Measurements from ENCODE around the gene ASB10.

ASB10 gene

DNA sequence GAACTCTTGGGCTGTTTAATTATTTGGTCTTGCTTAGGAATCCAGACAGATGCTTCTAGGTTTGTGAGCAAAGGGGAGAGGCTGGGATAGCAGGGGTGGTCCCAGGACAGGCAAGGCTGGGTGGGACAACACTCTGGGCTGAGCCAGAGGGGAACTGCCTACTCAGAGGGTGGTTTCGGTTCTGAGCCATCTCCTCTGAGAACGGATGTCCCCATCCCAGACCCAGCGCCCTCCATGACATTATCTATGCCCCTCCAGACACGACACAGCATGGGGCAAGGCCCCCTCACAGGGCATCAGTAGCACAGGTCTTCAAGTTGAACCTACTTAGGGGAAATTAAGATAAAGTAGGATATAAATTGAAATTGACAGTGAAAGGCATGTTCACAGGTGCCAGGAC, 7.1 kb downstream of the ASB10 start:
- DNase-seq (ENCODE audit: low read depth in 2 of 2) = no peak

DNA sequence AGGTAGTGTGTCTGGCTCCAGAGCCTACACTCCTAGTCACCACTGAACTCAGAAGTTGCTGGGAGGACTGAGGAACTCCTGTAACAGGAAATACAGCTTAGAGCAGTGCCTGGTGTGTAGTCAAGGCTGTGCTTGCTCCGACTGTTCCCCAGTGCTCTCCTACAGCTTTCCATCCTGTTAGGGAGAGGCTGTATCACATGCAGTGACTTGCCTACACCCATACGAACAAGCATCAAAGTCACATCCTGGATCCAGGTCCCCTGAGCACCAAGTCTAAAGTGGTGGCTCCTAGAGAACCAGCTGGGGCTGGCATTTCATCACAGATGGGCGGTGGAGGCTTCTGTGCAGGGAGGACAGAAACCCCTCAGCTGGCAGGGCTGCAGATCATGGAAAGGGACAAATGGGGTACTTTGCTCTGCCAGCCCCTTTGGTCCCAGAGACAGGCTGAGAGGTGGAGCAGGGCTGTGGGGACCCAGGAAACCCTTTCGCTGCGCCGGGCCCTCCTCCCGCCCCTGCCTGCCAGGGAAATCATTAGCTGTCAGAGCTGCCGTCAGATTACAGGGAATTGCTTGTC, 7.7 kb downstream of the ASB10 start:
- H3K4me3 ChIP-seq (replicated peaks in 1 of 2; ENCODE audit: low read depth in 2 of 2, low read length in 2 of 2) = no peak overlapping the region
- TF ChIP-seq, protein P1, sequence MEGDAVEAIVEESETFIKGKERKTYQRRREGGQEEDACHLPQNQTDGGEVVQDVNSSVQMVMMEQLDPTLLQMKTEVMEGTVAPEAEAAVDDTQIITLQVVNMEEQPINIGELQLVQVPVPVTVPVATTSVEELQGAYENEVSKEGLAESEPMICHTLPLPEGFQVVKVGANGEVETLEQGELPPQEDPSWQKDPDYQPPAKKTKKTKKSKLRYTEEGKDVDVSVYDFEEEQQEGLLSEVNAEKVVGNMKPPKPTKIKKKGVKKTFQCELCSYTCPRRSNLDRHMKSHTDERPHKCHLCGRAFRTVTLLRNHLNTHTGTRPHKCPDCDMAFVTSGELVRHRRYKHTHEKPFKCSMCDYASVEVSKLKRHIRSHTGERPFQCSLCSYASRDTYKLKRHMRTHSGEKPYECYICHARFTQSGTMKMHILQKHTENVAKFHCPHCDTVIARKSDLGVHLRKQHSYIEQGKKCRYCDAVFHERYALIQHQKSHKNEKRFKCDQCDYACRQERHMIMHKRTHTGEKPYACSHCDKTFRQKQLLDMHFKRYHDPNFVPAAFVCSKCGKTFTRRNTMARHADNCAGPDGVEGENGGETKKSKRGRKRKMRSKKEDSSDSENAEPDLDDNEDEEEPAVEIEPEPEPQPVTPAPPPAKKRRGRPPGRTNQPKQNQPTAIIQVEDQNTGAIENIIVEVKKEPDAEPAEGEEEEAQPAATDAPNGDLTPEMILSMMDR (IDR thresholded peaks at IDR 0.05; ENCODE audit: low read depth, low read length) = no peak
- no peak for DNase-seq (ENCODE audit: low read depth in 2 of 2)

More for the DNA sequence above, 7.1 kb downstream of the ASB10 start:
- TF ChIP-seq, protein P1 (IDR thresholded peaks at IDR 0.05; ENCODE audit: low read depth, low read length) = no peak
- H3K4me3 ChIP-seq (replicated peaks in 1 of 2; ENCODE audit: low read depth in 2 of 2, low read length in 2 of 2) = no peak overlapping the region

DNA sequence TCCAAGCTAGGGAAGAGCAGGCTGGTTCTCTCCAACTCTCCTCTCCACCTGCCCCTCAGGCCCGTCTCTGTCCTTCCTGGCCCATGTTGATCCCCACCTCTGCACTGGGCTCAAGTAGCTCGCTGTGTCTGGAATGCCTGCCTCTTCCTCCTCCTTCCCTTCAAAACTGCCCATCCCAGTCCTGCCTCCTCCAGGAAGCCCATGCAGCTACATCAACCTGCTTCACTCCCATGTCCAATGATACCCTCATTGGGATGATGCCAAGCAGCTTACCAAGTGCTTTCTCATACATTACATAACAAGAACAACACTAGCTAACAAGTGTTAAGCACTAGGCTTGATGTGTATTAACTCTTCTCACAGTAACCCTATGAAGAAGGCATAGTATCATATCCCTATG, 8.2 kb downstream of the ASB10 start:
- DNase-seq (ENCODE audit: low read depth in 2 of 2) = no peak
- no peak overlapping the region for H3K4me3 ChIP-seq (replicated peaks in 1 of 2; ENCODE audit: low read depth in 2 of 2, low read length in 2 of 2)
- TF ChIP-seq, protein P1 (IDR thresholded peaks at IDR 0.05; ENCODE audit: low read depth, low read length) = no peak

DNA sequence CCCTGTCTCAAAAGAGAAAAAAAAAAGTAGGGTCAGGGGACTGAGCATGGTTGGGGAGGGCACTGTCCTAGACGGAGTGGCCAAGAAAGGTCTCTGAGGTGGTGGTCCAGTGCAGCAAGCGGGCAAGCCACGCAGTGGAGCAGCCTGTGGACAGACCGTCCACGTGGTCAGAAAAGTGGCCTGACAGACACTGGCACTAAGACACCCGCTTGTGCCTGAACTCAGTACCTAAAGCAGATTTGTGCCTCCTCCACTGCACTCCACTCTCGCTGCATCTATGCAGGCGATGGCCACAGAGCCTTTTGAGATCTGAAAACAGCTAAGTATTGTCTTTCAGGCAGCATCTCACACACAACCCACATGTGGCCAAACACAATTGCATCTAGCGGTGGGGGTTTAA, 8.8 kb downstream of the ASB10 start:
- H3K4me3 ChIP-seq (replicated peaks in 1 of 2; ENCODE audit: low read depth in 2 of 2, low read length in 2 of 2) = no peak overlapping the region
- TF ChIP-seq, protein P1 (IDR thresholded peaks at IDR 0.05; ENCODE audit: low read depth, low read length) = no peak
- DNase-seq (ENCODE audit: low read depth in 2 of 2) = no peak

DNA sequence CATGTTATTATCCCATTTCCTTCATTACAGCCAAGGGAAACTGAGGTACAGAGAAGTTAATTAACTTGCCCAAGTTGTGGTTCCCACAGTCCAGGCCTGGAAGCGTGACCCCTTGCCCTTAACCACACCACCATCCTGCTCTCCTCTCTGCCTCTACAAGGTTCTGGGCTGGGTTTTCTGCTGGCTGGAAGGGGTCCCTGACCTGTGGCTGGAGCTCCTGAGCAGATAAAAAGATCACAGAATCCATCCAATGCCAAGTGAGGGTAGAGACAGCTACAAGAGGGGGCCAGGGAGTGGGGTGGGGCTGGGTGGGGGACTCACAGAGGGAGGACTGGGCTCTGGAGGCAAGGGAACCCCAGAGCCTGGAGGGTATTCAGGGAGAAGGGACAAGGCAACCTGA, 9.7 kb downstream of the ASB10 start:
- TF ChIP-seq, protein P1 (IDR thresholded peaks at IDR 0.05; ENCODE audit: low read depth, low read length) = no peak
- no peak overlapping the region for H3K4me3 ChIP-seq (replicated peaks in 1 of 2; ENCODE audit: low read depth in 2 of 2, low read length in 2 of 2)
- no peak for DNase-seq (ENCODE audit: low read depth in 2 of 2)

DNA sequence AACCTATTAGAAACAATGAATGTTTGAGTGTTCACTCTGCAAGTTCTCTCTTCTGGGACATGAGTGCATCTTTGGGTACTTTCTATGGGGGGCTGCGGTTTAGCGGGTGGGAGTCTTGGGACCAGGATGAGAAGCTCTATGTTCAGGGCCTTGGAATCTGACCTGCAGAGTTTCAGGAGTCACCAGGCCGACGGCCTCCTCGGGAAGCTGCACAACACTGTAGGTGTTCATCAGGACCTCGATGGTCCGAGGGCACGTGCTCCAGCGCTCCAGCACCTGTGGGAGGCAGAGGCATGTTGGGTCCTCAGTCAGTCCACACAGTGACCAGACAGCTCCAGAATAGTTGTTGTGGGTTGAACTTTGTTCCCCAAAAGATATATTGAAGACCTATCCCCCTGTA, 10.6 kb downstream of the ASB10 start:
- DNase-seq (ENCODE audit: low read depth in 2 of 2) = no peak
- H3K4me3 ChIP-seq (replicated peaks in 1 of 2; ENCODE audit: low read depth in 2 of 2, low read length in 2 of 2) = no peak overlapping the region
- TF ChIP-seq, protein P1 (IDR thresholded peaks at IDR 0.05; ENCODE audit: low read depth, low read length) = no peak

DNA sequence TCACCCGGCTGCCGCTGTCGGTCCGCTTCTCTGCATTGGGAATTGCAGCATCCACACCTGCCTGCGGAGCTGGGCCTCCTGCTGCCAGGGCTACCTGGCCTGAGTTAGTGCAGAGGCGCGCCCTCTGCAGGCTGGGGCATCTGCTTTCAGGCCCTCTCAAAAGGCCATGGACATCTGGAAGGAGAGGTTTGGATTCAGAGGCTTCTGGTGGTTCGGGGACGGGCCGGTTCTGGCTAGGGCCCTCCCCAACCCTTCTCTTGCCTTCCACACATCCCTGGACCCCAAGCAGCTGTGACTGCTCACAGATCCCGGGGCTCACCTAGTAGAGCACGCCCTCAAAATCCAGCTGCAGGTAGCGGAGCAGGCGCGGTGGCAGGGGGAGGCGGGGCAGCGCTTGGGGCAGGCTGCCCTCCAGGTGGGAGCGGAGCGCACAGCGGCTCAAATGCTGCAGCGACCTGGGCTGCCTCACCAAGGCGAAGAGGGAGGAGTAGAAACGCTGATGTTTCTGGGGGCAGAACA, 11.2 kb downstream of the ASB10 start:
- TF ChIP-seq, protein P1 (IDR thresholded peaks at IDR 0.05; ENCODE audit: low read depth, low read length) = no peak
- H3K4me3 ChIP-seq (replicated peaks in 1 of 2; ENCODE audit: low read depth in 2 of 2, low read length in 2 of 2) = no peak overlapping the region
- no peak for DNase-seq (ENCODE audit: low read depth in 2 of 2)

Data from cardiac fibroblast (primary cell).